Activated CD4-positive, alpha-beta T cell treated with anti-CD3 and anti-CD28 coated beads, Interleukin-2, amount 10 ng/mL, durations not matched to agents 7 days and 5 days (primary cell): ENCODE results near the gene CDK2. TPM values are rescaled to one million over a fixed set of nuclear protein-coding genes. Genes with fewer than 3 reads are reported as not detected.

Experiments used
- CTCF ChIA-PET: fragments of 350-600 bp; sonication (Branson Sonifier 250); formaldehyde crosslinking; loops from one replicate; lab custom pipeline; 2021; ENCODE audit warnings: antibody characterized with exemption; lab: Charles Lee
- POLR2A ChIA-PET: fragments of 350-600 bp; sonication (Branson Sonifier 250); formaldehyde crosslinking; loops from one replicate; lab custom pipeline; 2021; ENCODE audit warnings: antibody characterized with exemption; lab: Charles Lee
- DNase-seq: peaks from one replicate; pipeline ENCODE4 v3.0.0-alpha.2; 2020
- H3K27ac Mint-ChIP-seq: one replicate; pipeline ENCODE4 v1.8.0; 2021; ENCODE audit warnings: mild to moderate bottlenecking, moderate library complexity, mixed read lengths
- H3K27me3 Mint-ChIP-seq: one replicate; pipeline ENCODE4 v1.8.0; 2021; ENCODE audit warnings: mixed read lengths
- H3K36me3 Mint-ChIP-seq: one replicate; pipeline ENCODE4 v1.8.0; 2021; ENCODE audit warnings: low read depth, mixed read lengths
- H3K4me1 Mint-ChIP-seq: one replicate; pipeline ENCODE4 v1.8.0; 2021; ENCODE audit warnings: mixed read lengths
- H3K4me3 Mint-ChIP-seq: one replicate; pipeline ENCODE4 v1.8.0; 2021; ENCODE audit warnings: mild to moderate bottlenecking, moderate library complexity, mixed read lengths
- H3K9me3 Mint-ChIP-seq: one replicate; pipeline ENCODE4 v1.8.0; 2021; ENCODE audit warnings: mixed read lengths
- total RNA-seq, 2 experiments: library from RNA; stranded (reverse); gene quantifications; one replicate each; pipeline ENCODE4 v1.2.3, GENCODE V29; 2021

CDK2 gene
- total RNA-seq, 2 experiments from 2014 or later = 96.6 to 106 TPM

- Mint-ChIP-seq H3K36me3 (peaks cover 63% of the 10 kb centered on the region), H3K27me3 (no peaks in the 10 kb centered on the region), H3K9me3 (no peaks in the 10 kb centered on the region), H3K4me3 (peak overlapping the region; percentile 89), H3K4me1 (peaks cover 42% of the 10 kb centered on the region), H3K27ac (peak overlapping the region; percentile 99)
- CTCF ChIA-PET = interaction anchor here (0.7 to 1.8 kb wide), 6 partner anchors 8 to 193 kb away, joined by 3 to 6 read pairs (median 4); partner anchors contain the start of genes ORMDL2 and SARNP
- POLR2A ChIA-PET = interaction anchor here (0.6 kb wide), 2 partner anchors 114 to 538 kb away, joined by 3 to 5 read pairs; partner anchors contain the start of genes ORMDL2 and SARNP
- no peak for DNase-seq
Measured at GRCh38 chr12:55931317-55931779, 35.3 kb upstream of the CDK2 start.

- Mint-ChIP-seq H3K4me1 (peaks cover 48% of the 10 kb centered on the region), H3K9me3 (no peaks in the 10 kb centered on the region), H3K4me3 (peak overlapping the region; percentile 89), H3K27me3 (no peaks in the 10 kb centered on the region), H3K36me3 (peaks cover 69% of the 10 kb centered on the region), H3K27ac (peak overlapping the region; percentile 99)
- POLR2A ChIA-PET = interaction anchor here (0.6 kb wide), 2 partner anchors 114 to 537 kb away, joined by 3 to 5 read pairs; partner anchors contain the start of genes ORMDL2 and SARNP
- DNase-seq = peak; percentile 29
- CTCF ChIA-PET = interaction anchor here (0.6 to 3.1 kb wide), 6 partner anchors 7 to 231 kb away, joined by 3 to 19 read pairs (median 4); partner anchors contain the start of genes ORMDL2 and SARNP
Measured at GRCh38 chr12:55931780-55932550, 34.7 kb upstream of the CDK2 start.

GRCh38 chr12:55932551-55932910, 34.1 kb upstream of the CDK2 start:
- peak overlapping the region; percentile 96 for H3K27ac Mint-ChIP-seq
- no peaks in the 10 kb centered on the region for H3K9me3 Mint-ChIP-seq
- CTCF ChIA-PET = interaction anchor here (0.6 to 3.1 kb wide), 5 partner anchors 14 to 673 kb away, joined by 3 to 19 read pairs (median 4); partner anchors contain the start of gene RAB5B
- peak overlapping the region; percentile 89 for H3K4me3 Mint-ChIP-seq
- no peaks in the 10 kb centered on the region for H3K27me3 Mint-ChIP-seq
- POLR2A ChIA-PET = interaction anchor here (1.1 kb wide), 1 partner anchor 105 kb away, joined by 3 read pairs; no protein-coding TSS in a partner anchor
- peaks cover 54% of the 10 kb centered on the region for H3K4me1 Mint-ChIP-seq
- peaks cover 69% of the 10 kb centered on the region for H3K36me3 Mint-ChIP-seq
- DNase-seq = peak; percentile 52

- no peak for DNase-seq
- Mint-ChIP-seq H3K27ac (peak overlapping the region; percentile 96), H3K36me3 (peaks cover 72% of the 10 kb centered on the region), H3K4me1 (peaks cover 61% of the 10 kb centered on the region), H3K27me3 (no peaks in the 10 kb centered on the region), H3K4me3 (peak overlapping the region; percentile 89), H3K9me3 (no peaks in the 10 kb centered on the region)
- POLR2A ChIA-PET = interaction anchor here (1.1 kb wide), 1 partner anchor 106 kb away, joined by 3 read pairs; no protein-coding TSS in a partner anchor
- CTCF ChIA-PET = interaction anchor here (0.6 to 3.1 kb wide), 9 partner anchors 13 to 953 kb away, joined by 3 to 19 read pairs (median 4); partner anchors contain the start of genes RAB5B and RDH5
Measured at GRCh38 chr12:55933169-55933798, 33.3 kb upstream of the CDK2 start.

- H3K27ac Mint-ChIP-seq = peak overlapping the region; percentile 70
- peak overlapping the region; percentile 89 for H3K4me3 Mint-ChIP-seq
- H3K27me3 Mint-ChIP-seq = no peaks in the 10 kb centered on the region
- ChIA-PET CTCF (interaction anchor here (0.6 to 3.1 kb wide), 11 partner anchors 12 to 954 kb away, joined by 3 to 19 read pairs (median 4); partner anchors contain the start of gene RDH5), POLR2A (interaction anchor here (0.6 to 0.8 kb wide), 2 partner anchors 40 to 109 kb away, joined by 3 to 5 read pairs; partner anchors contain the start of gene RAB5B)
- no peaks in the 10 kb centered on the region for H3K9me3 Mint-ChIP-seq
- DNase-seq = no peak
- H3K4me1 Mint-ChIP-seq = peaks cover 69% of the 10 kb centered on the region
- peaks cover 80% of the 10 kb centered on the region for H3K36me3 Mint-ChIP-seq
Measured at GRCh38 chr12:55933799-55934742, 32.6 kb upstream of the CDK2 start.

- peak overlapping the region; percentile 89 for H3K4me3 Mint-ChIP-seq
- peaks cover 70% of the 10 kb centered on the region for H3K4me1 Mint-ChIP-seq
- peaks cover 85% of the 10 kb centered on the region for H3K36me3 Mint-ChIP-seq
- H3K27me3 Mint-ChIP-seq = no peaks in the 10 kb centered on the region
- ChIA-PET CTCF (interaction anchor here (0.6 to 3.1 kb wide), 6 partner anchors 9 to 728 kb away, joined by 3 to 19 read pairs (median 4); no protein-coding TSS in a partner anchor), POLR2A (interaction anchor here (0.6 to 0.8 kb wide), 2 partner anchors 39 to 110 kb away, joined by 3 to 5 read pairs; partner anchors contain the start of gene RAB5B)
- H3K9me3 Mint-ChIP-seq = no peaks in the 10 kb centered on the region
- DNase-seq = no peak
- H3K27ac Mint-ChIP-seq = peak overlapping the region; percentile 89
Measured at GRCh38 chr12:55934773-55935172, 31.9 kb upstream of the CDK2 start.

GRCh38 chr12:55935738-55936151, 30.9 kb upstream of the CDK2 start:
- peaks cover 94% of the 10 kb centered on the region for H3K36me3 Mint-ChIP-seq
- H3K9me3 Mint-ChIP-seq = no peaks in the 10 kb centered on the region

GRCh38 chr12:55937981-55938380, 28.6 kb upstream of the CDK2 start:
- peaks cover 90% of the 10 kb centered on the region for H3K4me1 Mint-ChIP-seq
- DNase-seq = no peak
- H3K27ac Mint-ChIP-seq = peak overlapping the region; percentile 89
- CTCF ChIA-PET = interaction anchor here (0.6 to 7.0 kb wide), 4 partner anchors 11 to 1593 kb away, joined by 3 to 45 read pairs (median 3); partner anchors contain the start of gene PYM1
- peaks cover 95% of the 10 kb centered on the region for H3K36me3 Mint-ChIP-seq
- H3K9me3 Mint-ChIP-seq = no peaks in the 10 kb centered on the region
- no peak overlapping the region for H3K4me3 Mint-ChIP-seq
- no peaks in the 10 kb centered on the region for H3K27me3 Mint-ChIP-seq
- POLR2A ChIA-PET = no interaction called here

More at GRCh38 chr12:55935738-55936151, 30.9 kb upstream of the CDK2 start:
- no peak for DNase-seq
- Mint-ChIP-seq H3K27ac (peak overlapping the region; percentile 89), H3K4me3 (peak overlapping the region; percentile 89), H3K4me1 (peaks cover 74% of the 10 kb centered on the region), H3K27me3 (no peaks in the 10 kb centered on the region)
- ChIA-PET POLR2A (no interaction called here), CTCF (interaction anchor here (0.8 to 1.6 kb wide), 7 partner anchors 8 to 197 kb away, joined by 3 to 8 read pairs (median 3); partner anchors contain the start of genes ORMDL2 and SARNP)

GRCh38 chr12:55938826-55939501, 27.7 kb upstream of the CDK2 start:
- H3K36me3 Mint-ChIP-seq = peaks cover 95% of the 10 kb centered on the region
- H3K27me3 Mint-ChIP-seq = no peaks in the 10 kb centered on the region
- CTCF ChIA-PET = interaction anchor here (0.6 to 7.0 kb wide), 18 partner anchors 7 to 199 kb away, joined by 3 to 45 read pairs (median 3); partner anchors contain the start of genes DNAJC14, ESYT1, ORMDL2 and PYM1
- no peak for DNase-seq
- no peak overlapping the region for H3K4me3 Mint-ChIP-seq
- peak overlapping the region; percentile 73 for H3K27ac Mint-ChIP-seq
- H3K4me1 Mint-ChIP-seq = peaks cover 87% of the 10 kb centered on the region
- H3K9me3 Mint-ChIP-seq = no peaks in the 10 kb centered on the region
- POLR2A ChIA-PET = interaction anchor here (0.9 kb wide), 1 partner anchor 10 kb away, joined by 3 read pairs; no protein-coding TSS in a partner anchor

GRCh38 chr12:55940065-55940732, 26.4 kb upstream of the CDK2 start:
- Mint-ChIP-seq H3K9me3 (no peaks in the 10 kb centered on the region), H3K27me3 (no peaks in the 10 kb centered on the region), H3K36me3 (peaks cover 94% of the 10 kb centered on the region), H3K4me3 (peak overlapping the region; percentile 36), H3K27ac (peak overlapping the region; percentile 73), H3K4me1 (peaks cover 80% of the 10 kb centered on the region)
- ChIA-PET CTCF (interaction anchor here (0.6 to 7.0 kb wide), 30 partner anchors 8 to 210 kb away, joined by 3 to 45 read pairs (median 3); partner anchors contain the start of genes DNAJC14, ESYT1, ORMDL2 and PYM1), POLR2A (interaction anchor here (0.6 kb wide), 1 partner anchor 10 kb away, joined by 3 read pairs; no protein-coding TSS in a partner anchor)
- DNase-seq = peak; percentile 90
